HL-60/S4 treated with retinoic acid at 250 ng/mL for 4 days and 3 days (cell line): ENCODE results near the gene SAP30BP.

Source experiments
- in situ Hi-C: fragments of 300-500 bp; cut with MboI; formaldehyde crosslinking; loops from 2 replicates; pipeline ENCODE4 v1.7.0; 2022; ENCODE audit warnings: low sequenced_read_pairs

Gene SAP30BP

DNA sequence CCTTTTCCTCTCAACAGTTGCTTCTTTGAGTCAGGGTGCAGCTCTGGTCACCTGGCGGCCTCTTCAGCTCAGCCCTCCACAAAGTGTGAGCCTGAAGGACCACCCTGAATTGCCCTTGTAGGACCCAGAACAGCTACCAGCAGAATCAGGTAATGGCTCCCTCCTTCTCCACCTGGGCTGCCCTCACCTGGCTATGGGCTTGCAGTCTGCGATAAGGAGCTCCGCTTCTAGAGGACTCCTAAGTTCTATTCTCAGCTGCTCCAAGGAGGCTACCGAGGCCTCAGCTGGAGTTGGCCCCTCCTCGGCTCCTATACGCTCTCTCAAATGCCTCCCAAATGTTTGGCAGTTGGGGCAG is 20.5 kb upstream of the SAP30BP start:
- in situ Hi-C loops = no loop called here

DNA sequence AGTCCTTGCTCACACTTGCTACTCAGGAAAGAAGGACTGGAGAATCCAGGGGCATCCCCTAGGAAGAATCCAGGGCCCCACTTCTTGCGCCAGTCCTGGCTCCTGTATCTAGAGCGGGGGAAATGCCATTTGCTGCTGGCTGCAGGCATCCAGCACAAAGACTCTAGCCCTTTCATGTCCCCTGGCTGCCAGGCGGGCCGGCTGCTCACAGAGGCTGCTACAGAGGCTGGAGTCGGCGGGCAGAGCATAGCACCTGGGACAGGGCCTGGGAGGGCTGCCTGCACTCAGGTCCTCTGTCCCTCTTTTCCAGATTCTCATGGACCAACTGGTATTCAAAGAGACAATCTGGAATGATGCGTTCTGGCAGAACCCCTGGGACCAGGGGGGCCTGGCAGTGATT is 20.1 kb upstream of the SAP30BP start:
- in situ Hi-C loops = no loop called here

DNA sequence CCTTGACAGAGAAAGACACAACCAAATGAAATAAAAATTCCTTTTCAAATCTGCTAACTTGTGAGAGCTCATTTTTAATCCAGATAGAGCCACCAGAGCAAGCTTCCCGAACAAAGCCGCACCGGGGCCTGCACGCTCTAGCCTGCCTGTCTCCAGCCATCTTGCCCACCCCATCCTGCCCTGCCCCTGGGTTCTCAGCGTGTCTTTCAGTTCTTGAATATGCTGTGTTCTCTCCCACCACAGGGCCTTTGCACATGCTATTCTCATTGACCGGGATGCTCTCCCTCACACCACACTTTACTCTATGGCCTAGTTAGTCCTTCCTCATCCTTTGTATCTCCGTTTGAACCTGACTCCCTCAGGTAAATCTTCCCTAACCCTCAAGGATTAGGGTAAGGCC is 19.2 kb upstream of the SAP30BP start:
- in situ Hi-C loops = no loop called here

DNA sequence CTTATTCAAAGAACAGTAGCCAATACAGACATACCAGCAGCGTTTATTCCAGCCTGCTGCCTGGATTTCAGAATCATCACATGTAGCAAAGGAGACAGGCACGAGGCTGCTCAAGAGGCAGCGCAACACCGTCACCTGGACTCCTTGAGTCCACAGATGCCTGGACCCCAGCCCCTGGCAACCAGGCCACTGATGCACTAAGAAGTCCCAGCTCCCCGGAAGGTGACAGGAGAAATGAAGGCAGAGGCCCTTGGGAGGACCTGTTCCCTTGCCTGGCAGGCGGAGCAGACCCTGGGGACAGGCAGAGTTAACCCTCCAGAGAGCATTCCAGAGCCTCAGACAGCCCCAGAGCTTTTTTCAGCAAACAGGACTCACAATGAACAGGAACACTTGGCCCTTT is 17.5 kb upstream of the SAP30BP start:
- in situ Hi-C loops = no loop called here

DNA sequence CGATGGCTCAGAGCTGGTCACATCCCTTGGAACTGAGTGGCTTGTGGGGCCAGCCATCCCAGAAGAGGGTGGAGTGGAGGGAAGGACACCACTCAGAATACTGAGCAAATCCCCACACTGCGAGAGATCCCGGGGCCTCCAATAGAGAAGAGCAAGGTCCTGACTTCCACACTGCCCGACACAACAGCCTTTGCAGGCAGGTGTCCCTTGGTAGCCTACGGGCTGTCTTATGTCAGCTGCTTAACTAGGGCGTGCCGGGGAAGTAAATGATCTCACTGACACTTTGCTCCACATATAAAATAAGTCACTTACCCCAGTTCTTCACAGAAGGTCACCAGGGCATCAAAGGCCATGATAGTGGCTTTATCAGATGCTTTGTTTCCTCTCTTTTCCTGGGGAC is 16.3 kb upstream of the SAP30BP start:
- in situ Hi-C loops = no loop called here

DNA sequence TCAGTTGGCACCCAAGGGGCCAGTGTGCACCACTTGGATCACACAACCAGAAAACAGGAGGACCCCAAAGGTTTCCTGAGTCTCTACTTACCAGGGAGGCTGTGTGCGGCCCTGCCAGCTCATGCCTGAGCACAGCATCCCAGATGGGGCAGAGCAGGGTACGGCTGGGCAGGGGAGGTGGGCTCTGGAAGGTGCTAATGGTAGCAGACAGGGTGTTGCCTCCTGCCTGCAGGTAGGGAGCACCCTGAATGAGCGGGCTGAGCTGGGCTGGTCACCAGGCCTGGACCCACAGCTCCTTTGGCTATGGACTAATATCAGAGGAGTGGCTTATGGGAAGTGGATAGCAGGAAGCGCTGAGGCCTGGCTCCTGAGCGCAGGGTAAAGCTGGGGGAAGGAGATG is 14.8 kb upstream of the SAP30BP start:
- in situ Hi-C loops = no loop called here

DNA sequence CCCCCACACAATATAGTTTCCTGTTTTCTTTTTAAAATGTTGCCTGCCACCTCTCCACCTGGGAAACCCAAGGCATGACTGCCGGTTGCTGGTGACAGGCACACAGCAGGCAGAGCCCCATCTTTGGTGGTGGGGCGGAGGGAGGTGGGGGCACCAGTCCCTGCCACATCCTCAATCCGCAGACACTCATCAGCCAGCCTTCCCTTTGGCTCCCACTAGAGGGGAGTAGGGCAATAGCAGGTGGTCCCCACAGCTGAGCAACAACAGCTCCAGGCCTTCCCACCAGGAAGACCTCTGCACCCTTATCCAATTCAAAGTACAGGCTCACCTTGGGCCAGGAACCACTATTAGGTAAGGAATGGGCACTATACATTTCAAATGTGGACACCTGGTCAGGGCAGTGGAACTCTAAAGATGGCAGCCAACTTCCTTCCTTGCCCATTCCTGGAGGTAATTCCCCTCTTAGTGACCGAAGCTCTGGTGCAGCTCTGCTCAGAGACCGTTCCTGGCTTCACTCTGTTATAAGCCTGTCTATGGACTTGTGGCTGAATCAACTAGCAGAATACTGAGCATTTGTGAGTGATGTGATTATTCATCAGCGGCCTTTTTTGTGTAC is 14.1 kb upstream of the SAP30BP start:
- in situ Hi-C loops = no loop called here

DNA sequence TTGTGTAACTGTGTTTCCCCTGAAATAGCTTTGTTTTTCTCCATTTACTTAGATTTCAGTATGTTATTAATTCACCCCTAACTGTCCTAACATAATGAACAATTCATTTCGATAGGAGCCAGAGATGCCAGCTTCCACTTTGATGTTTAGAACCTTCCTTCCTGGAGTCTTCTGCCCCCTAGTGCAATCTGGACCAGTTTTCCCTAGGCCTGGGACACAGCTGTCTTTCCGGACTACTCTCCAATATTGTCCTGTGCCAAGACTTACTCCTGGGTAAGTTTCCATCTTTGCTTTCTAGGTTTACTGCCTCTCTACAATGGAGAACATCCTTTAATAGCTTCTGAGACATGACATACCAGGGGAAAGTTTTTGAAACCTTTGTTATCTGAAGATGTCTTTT is 13.0 kb upstream of the SAP30BP start:
- in situ Hi-C loops = no loop called here

DNA sequence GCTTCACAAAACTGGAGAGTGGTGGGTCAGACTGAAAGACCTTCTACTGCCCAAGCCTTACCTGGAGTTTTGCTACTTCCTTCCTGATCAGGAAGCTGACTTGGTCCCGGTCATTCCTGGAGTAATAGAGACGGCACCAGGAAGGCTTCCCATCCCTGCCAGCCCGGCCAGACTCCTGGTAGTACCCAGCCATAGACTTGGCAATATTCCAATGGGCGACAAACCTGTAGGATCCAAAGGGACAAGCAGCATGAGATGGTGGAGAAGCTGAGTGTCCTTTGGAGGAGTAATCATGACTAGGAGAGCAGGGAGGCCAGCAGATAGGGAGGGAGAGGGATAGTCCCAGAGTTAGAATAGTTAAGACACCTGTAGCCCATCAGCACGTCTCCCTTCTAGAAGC is 8.9 kb upstream of the SAP30BP start:
- in situ Hi-C loops = no loop called here

DNA sequence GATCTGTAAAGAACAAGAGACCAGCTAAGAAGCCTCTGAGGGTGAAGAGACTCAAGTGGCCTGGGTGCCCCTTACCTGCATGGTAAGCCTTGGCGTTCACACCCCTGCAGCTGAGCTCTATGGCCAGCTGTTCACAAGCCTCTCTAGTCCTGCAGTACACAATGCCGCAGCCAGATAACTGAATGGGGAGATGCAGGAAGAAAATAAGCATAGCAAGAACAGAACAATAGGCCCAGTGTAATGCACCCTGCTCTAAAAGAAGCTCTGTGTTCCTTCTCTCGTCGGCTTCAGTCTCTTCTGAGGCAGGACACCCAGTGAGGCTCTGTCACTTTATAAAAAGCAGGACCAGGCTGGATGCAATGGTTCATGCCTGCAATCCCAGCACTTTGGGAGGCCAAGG is 5.6 kb upstream of the SAP30BP start:
- in situ Hi-C loops = no loop called here

DNA sequence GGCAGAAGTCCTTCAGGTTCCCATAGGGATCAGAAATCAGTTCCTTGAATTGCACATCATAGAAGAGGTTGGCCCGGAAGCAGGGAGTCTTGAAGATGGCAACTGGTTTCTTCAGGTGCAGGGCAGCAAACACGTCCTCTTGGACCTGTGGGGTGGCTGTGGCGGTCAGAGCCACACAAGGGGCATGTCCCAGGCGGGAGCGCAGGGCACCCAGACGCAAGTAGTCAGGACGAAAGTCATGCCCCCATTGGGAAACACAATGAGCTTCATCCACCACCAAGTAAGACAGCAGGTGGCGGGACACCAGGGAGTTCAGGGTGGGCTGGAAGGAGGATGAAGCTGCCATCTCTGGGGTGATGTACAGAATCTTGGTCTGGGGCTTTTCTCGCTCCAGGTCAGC is 4.6 kb upstream of the SAP30BP start:
- in situ Hi-C loops = no loop called here

DNA sequence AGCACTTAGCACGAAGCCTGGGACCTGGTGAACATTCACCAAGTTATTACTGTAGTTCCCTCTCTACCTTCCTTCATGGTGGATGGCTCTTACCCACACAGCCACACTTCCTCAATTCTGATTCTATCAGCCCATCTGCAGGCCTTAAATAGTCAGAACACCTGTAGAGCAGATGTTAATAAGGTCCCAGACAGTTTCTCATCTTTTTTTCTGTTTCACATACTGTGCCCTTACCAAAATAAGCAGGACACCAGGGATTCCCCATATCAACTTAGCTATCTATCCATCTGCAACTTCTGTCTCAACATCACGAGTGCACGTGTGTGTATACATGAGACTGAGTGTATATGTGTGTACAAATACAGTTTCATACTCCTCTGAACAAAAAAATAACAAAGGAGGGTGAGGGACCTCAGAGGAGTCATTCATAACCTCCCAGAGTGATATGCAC is 3.0 kb upstream of the SAP30BP start:
- in situ Hi-C loops = no loop called here

DNA sequence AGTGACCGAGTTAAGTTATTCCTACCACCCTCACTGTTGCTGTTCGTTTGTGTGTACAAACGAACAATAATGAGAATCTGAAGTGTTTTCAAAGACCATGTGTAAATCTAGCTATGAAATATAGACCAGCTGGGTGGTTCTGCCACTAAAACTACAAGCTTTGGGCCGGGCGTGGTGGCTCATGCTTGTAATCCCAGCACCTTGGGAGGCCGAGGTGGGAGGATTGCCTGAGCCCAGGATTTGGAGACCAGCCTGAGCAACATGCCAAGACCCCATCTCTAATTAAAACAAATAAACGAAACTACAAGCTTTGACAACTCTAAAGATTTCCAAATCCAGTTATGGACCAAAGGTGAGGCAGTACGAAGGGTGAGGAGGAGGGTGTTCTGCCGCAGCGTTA is 1.2 kb upstream of the SAP30BP start:
- in situ Hi-C loops = no loop called here

DNA sequence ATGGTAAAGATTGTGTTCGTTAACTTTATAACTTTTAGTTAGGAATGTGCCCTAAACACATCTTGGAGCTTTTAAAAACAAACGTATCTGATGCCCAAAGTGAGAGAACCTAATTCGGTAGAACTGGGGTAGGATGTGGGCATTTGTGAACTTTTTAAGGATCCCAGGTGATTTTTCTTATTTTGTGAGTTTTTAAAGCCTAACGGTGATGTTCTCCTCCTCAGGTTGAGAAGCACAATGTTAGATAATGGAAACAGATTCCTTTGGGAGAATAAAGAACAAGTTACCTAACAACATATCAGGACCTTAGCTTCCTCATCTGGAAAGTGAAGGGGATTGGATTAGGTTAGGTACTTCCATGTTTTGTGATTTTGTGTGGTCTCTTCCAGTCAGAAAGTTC is 687 bp downstream of the SAP30BP start:
- in situ Hi-C loops = no loop called here

DNA sequence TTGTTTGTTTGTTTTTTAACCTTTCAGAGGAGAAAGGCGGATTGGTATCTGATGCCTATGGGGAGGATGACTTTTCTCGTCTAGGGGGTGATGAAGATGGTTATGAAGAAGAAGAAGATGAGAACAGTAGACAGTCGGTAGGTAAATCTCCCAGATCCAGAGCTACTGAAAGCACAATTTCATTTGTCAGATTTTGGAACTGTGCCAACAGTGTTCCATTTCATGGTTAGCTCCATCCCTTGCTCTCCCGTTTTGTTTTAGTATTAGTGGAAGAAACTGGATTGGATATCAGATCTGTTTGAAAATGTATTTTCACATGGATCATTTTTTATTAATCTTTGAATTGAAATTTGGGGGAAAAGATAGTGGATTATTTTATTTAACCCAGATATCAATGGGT is 1.4 kb downstream of the SAP30BP start:
- in situ Hi-C loops = no loop called here

DNA sequence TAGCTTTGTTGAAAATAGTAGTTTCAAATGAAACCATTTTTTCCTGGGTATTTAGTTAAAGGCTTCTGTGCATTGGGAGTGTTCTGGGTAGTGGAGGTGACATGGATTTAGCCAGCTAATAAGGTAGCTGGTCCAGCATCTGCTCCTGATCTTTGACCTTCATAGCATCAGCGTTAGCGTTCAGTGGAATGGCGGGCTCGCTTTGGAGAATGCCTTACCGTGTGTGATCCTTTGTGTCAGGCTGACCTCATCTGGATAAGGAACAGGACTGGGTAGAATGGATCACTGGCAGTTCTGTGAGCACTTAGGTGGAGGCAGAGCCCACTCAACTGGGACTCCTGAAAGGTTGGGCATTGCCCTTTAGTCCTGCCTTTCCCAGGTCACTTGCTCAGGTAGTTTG is 3.7 kb downstream of the SAP30BP start:
- in situ Hi-C loops = no loop called here

DNA sequence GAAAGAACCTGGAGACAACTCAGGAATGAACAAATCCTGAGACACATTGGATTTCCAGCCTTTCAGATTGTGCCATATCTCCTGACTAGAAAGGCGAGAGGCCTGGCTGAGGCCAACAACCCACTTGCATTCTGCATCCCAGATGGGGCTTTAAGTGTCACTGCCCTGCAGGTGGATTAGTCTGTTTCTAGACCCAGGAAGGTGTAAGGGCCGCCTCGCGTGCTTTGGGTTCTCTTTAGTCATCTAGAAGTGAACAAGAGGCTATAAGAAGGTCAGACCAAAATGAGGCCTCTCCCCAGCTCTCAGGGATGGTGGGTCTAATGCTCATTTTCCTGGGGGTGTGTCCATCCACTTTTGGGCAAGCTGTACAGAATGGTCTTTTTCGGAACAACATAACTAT is 4.9 kb downstream of the SAP30BP start:
- in situ Hi-C loops = no loop called here

DNA sequence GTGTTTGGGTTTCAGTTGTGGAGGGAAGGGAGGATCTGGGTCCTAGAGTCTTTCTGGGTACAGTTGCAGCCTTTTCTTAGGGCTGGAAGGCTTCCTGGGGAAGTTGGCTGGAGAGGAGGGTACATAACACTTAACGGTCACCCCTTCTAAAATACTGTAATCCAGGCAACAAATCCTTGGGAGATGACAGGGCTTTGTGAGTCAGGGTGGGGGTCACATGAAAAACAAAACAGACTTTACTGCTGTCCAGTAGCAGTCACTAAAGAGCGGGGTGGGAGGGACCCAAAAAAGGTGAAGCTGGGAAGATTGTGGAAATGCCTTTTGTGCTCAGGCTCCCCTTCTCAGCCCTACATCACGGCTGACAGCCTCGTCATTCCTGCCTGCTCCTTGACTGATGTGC is 6.3 kb downstream of the SAP30BP start:
- in situ Hi-C loops = no loop called here

DNA sequence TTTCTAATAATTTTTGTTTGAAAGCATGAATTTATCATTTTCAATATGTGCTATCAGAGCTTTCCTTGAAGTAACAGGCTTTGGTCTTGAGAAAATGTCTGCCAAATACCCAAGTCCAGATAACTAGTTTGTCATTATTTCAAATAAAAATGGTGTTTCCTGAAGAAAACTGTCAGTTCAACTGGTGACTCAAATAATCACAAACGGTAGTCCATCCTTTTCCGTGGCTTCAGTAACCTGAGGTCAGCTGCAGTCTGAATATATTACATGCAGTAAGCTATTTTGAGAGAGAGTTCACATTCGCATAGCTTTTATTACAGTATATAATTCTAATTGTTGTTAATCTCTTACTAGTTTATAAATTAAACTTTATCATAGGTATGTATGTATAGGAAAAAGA is 9.3 kb downstream of the SAP30BP start:
- in situ Hi-C loops = no loop called here

DNA sequence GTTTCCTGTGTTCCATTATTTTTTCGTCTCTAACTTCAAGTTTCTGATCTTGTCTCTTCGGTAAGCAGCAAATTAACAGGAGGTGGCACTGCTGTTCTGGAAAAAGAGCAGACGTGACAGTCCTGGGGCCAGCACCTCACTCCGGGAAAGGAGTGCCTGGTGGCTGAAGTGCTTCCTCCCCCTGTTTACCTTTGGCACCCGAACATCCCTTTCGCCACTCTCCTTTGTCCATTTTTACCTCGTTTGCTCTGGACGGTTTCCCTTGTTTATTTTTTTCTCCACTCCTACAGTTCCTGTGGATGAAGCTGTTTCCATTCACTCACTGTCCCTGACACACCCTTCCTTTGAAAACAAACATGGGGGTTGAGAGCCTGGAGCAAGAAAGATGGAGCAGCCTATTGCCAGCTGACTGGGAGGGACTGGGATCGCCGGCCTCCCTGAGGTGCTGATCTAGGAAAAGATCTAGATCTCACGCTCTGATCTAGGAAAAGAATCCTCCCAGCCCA is 12.6 kb downstream of the SAP30BP start:
- in situ Hi-C loops = no loop called here

DNA sequence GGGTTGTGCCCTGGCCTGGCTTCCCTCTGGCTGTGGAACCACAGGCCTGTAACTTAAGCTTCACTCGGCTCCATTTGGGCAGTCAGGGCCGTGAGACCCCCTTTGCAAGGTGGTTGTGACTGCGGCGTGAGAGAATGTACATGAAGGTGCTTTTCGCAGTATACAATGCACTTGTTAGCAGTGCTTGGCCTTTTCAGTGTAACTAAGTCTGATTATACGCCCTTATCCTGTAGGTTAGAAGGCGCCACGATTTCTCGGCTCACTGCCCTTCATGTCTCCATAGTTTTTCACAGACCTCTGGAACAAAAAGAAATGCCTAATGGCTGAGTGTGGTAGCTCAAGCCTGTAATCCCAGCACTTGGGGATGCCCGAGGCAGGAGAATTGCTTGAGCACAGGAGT is 13.3 kb downstream of the SAP30BP start:
- in situ Hi-C loops = no loop called here

DNA sequence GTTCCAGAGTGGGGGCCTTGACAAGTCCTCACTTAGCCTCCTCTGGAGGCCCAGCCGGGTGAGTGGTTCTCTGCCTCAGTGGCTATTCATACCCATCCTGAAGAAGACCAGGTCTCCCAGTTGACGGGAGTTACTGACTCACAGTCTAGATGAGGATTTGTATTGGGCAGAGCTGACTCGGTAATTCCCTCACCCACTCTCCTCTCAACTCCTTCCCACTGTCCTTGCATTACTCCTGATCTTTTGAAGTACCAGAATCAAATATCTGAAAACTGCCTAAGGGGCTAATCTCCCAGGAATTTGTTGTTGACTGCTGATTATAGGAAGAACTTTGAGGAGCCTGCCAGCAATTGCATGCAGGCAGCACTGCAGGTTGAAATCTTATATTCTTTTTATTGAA is 14.2 kb downstream of the SAP30BP start:
- in situ Hi-C loops = no loop called here

DNA sequence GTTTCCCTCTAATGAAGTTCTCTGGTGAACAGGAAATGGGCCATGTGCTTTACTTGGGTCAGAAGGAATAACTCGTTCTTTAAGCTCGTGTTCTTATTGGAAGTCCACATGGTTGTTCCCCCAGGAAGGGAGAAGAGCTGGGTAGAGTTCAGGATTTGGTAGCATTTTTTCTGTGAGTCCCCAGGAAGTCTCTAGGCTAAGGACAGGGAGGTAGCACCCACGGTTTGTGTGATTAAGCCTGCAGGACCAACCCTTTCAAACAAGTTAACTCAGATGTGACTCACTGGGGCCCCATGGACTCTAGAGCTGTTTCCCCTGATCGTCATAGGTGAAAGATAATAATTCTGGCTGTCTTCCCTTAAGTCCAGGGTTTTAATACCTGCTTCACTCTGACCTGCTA is 16.4 kb downstream of the SAP30BP start:
- in situ Hi-C loops = no loop called here

DNA sequence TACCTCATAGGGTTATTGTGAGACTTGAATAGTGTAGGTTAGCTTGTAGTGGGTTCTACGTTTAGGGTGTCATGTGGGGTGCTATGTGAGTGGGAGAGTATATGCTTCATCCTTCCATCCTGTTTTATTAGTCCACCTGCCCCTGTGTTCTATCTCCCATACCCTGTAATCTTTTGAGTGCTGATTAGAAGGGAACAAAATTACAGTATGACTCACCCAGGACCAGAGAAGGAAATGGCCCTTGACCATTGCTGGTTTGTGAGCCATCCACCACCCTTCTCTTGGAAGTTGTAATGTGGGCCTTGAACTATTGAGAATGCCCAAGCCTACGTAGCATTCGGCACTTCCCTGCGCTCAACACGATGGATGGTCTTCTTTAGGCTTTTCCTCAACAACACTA is 17.1 kb downstream of the SAP30BP start:
- in situ Hi-C loops = no loop called here
